ENCODE measurements around the gene TMEM150B.

DNA sequence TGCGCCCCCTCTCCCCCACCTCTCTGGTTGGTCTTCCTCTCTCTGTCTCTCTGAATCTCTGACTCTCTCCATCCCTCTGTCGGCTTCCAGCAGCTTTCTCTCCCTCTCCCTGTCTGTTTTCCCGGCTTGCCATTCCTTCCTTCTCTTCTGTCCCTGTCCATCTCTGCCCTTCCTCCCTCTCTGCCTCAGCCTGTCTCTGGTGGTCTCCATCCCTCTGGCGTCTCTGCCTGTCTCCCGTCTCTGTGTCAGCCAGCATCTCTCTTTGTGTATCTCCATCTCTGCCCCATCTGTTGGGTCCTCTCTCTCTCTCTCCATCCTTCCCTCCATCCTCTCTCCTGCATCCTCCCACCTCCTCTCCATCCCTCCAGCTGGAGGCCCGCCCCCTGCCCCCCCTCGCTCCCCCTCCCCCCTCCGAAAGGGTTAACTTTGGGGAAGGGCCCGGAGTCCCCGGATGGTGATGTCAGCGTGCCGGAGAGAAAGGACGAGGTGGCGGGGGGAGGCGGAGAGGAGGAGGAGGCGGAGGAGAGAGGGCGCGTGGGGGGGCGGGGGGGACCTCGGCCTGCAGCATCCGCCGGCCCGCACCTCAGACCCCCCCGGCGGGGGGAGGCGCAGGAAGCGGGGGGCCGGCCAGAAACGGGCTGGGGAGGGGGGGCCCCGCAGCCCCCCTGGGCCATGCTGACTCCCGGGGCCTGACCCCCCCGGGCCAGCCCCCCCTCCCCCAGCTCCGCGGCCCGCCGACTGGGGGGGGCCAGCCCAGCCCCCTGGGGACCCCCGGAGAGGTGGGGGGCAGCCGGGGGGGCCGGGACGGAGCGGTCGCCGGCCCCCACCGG lies 41.4 kb downstream of the TMEM150B start, which contains the start of gene BRSK1:
- TF ChIP-seq, protein P1, sequence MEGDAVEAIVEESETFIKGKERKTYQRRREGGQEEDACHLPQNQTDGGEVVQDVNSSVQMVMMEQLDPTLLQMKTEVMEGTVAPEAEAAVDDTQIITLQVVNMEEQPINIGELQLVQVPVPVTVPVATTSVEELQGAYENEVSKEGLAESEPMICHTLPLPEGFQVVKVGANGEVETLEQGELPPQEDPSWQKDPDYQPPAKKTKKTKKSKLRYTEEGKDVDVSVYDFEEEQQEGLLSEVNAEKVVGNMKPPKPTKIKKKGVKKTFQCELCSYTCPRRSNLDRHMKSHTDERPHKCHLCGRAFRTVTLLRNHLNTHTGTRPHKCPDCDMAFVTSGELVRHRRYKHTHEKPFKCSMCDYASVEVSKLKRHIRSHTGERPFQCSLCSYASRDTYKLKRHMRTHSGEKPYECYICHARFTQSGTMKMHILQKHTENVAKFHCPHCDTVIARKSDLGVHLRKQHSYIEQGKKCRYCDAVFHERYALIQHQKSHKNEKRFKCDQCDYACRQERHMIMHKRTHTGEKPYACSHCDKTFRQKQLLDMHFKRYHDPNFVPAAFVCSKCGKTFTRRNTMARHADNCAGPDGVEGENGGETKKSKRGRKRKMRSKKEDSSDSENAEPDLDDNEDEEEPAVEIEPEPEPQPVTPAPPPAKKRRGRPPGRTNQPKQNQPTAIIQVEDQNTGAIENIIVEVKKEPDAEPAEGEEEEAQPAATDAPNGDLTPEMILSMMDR (conservative IDR thresholded peaks at IDR 0.05 in 1 of 2, IDR thresholded peaks at IDR 0.05 in 1 of 2; ENCODE audit: low read depth in 1 of 2, low read length in 2 of 2): no peak
- TF ChIP-seq EZH2 (IDR thresholded peaks at IDR 0.05; ENCODE audit: low read length, missing control alignments): no peak

All from fibroblast of lung (primary cell).